HEK293 (cell line): ENCODE results near the gene FAM83D.

Source experiments
- BCL11A ChIP-seq: fragments of 450-650 bp; formaldehyde crosslinking; IDR thresholded peaks from 2 replicates; pipeline ENCODE4 v1.5.1; 2016; ENCODE audit warnings: low read depth, missing biosample characterization, missing genetic modification characterization
- ZBTB20 ChIP-seq: fragments of 450-650 bp; formaldehyde crosslinking; IDR thresholded peaks from 2 replicates; pipeline ENCODE4 v1.5.1; 2016; ENCODE audit warnings: missing biosample characterization, missing genetic modification characterization
- ZNF10 ChIP-seq: fragments of 450-650 bp; formaldehyde crosslinking; IDR thresholded peaks from 2 replicates; pipeline ENCODE4 v1.5.1; 2017; ENCODE audit warnings: missing biosample characterization, missing genetic modification characterization
- ZNF416 ChIP-seq: fragments of 450-650 bp; formaldehyde crosslinking; IDR thresholded peaks from 2 replicates; pipeline ENCODE4 v1.5.1; 2016; ENCODE audit warnings: missing biosample characterization, missing genetic modification characterization
- ZNF510 ChIP-seq: fragments of 450-650 bp; formaldehyde crosslinking; IDR thresholded peaks from 2 replicates; pipeline ENCODE4 v1.5.1; 2018; ENCODE audit warnings: mild to moderate bottlenecking, missing genetic modification characterization, missing biosample characterization; ENCODE audit not compliant: insufficient replicate concordance
- ZNF529 ChIP-seq: fragments of 450-650 bp; formaldehyde crosslinking; IDR thresholded peaks from 2 replicates; pipeline ENCODE4 v1.5.1; 2017; ENCODE audit warnings: missing genetic modification characterization, missing biosample characterization; ENCODE audit not compliant: insufficient replicate concordance
- ZNF830 ChIP-seq: fragments of 450-650 bp; IDR thresholded peaks from 2 replicates; pipeline ENCODE4 v1.5.0; 2018; ENCODE audit warnings: missing biosample characterization, missing genetic modification characterization, low read depth, mild to moderate bottlenecking, moderate library complexity
- TF ChIP-seq, protein P1 (sequence below): fragments of 450-650 bp; formaldehyde crosslinking; IDR thresholded peaks from 2 replicates; pipeline ENCODE4 v1.5.1; 2016; ENCODE audit warnings: missing biosample characterization, missing genetic modification characterization
- TF ChIP-seq, protein P2 (sequence below): fragments of 450-650 bp; formaldehyde crosslinking; IDR thresholded peaks from 2 replicates; pipeline ENCODE4 v1.5.1; 2016; ENCODE audit warnings: missing biosample characterization, missing genetic modification characterization, borderline replicate concordance
- TF ChIP-seq, protein P3 (sequence below): fragments of 450-650 bp; formaldehyde crosslinking; IDR thresholded peaks from 2 replicates; pipeline ENCODE4 v1.5.1; 2016; ENCODE audit warnings: missing biosample characterization, missing genetic modification characterization
- TF ChIP-seq, protein P4 (sequence below): fragments of 450-650 bp; formaldehyde crosslinking; IDR thresholded peaks from 2 replicates; pipeline ENCODE4 v1.5.1; 2016; ENCODE audit warnings: missing biosample characterization, missing genetic modification characterization
- TF ChIP-seq, protein P5 (sequence below): fragments of 450-650 bp; formaldehyde crosslinking; IDR thresholded peaks from 2 replicates; pipeline ENCODE4 v1.5.1; 2016; ENCODE audit warnings: missing biosample characterization, missing genetic modification characterization
- TF ChIP-seq, protein P6 (sequence below): fragments of 450-650 bp; formaldehyde crosslinking; IDR thresholded peaks from 2 replicates; pipeline ENCODE4 v1.5.1; 2016; ENCODE audit warnings: missing biosample characterization, missing genetic modification characterization, low read depth

DNA sequence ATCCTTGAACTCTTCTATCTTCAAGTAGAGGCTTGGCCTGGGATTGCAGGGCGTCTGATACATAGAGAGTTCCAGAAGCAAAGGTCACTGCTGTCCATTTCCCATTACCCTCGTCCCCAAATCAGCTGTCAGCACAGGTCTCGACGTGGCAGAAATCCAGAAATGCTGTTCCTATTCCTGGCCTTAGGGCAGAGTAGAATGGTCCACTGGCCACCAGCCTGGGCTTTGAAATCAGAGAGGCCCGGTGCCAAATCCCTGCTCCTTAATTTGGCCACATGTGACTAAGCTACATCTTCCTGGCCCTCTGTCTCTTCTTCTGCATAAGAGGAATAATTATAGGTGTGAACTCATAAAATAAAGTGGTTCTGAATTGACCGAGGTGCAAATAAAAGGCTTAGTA is 40.9 kb upstream of the FAM83D start:
- TF ChIP-seq, protein P1, sequence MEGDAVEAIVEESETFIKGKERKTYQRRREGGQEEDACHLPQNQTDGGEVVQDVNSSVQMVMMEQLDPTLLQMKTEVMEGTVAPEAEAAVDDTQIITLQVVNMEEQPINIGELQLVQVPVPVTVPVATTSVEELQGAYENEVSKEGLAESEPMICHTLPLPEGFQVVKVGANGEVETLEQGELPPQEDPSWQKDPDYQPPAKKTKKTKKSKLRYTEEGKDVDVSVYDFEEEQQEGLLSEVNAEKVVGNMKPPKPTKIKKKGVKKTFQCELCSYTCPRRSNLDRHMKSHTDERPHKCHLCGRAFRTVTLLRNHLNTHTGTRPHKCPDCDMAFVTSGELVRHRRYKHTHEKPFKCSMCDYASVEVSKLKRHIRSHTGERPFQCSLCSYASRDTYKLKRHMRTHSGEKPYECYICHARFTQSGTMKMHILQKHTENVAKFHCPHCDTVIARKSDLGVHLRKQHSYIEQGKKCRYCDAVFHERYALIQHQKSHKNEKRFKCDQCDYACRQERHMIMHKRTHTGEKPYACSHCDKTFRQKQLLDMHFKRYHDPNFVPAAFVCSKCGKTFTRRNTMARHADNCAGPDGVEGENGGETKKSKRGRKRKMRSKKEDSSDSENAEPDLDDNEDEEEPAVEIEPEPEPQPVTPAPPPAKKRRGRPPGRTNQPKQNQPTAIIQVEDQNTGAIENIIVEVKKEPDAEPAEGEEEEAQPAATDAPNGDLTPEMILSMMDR = no peak
- TF ChIP-seq, protein P2, sequence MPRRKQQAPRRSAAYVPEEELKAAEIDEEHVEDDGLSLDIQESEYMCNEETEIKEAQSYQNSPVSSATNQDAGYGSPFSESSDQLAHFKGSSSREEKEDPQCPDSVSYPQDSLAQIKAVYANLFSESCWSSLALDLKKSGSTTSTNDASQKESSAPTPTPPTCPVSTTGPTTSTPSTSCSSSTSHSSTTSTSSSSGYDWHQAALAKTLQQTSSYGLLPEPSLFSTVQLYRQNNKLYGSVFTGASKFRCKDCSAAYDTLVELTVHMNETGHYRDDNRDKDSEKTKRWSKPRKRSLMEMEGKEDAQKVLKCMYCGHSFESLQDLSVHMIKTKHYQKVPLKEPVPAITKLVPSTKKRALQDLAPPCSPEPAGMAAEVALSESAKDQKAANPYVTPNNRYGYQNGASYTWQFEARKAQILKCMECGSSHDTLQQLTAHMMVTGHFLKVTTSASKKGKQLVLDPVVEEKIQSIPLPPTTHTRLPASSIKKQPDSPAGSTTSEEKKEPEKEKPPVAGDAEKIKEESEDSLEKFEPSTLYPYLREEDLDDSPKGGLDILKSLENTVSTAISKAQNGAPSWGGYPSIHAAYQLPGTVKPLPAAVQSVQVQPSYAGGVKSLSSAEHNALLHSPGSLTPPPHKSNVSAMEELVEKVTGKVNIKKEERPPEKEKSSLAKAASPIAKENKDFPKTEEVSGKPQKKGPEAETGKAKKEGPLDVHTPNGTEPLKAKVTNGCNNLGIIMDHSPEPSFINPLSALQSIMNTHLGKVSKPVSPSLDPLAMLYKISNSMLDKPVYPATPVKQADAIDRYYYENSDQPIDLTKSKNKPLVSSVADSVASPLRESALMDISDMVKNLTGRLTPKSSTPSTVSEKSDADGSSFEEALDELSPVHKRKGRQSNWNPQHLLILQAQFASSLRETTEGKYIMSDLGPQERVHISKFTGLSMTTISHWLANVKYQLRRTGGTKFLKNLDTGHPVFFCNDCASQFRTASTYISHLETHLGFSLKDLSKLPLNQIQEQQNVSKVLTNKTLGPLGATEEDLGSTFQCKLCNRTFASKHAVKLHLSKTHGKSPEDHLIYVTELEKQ = no peak
- TF ChIP-seq, protein P3, sequence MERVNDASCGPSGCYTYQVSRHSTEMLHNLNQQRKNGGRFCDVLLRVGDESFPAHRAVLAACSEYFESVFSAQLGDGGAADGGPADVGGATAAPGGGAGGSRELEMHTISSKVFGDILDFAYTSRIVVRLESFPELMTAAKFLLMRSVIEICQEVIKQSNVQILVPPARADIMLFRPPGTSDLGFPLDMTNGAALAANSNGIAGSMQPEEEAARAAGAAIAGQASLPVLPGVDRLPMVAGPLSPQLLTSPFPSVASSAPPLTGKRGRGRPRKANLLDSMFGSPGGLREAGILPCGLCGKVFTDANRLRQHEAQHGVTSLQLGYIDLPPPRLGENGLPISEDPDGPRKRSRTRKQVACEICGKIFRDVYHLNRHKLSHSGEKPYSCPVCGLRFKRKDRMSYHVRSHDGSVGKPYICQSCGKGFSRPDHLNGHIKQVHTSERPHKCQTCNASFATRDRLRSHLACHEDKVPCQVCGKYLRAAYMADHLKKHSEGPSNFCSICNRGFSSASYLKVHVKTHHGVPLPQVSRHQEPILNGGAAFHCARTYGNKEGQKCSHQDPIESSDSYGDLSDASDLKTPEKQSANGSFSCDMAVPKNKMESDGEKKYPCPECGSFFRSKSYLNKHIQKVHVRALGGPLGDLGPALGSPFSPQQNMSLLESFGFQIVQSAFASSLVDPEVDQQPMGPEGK (tag by site-specific recombination) = no peak
- TF ChIP-seq, protein P4, sequence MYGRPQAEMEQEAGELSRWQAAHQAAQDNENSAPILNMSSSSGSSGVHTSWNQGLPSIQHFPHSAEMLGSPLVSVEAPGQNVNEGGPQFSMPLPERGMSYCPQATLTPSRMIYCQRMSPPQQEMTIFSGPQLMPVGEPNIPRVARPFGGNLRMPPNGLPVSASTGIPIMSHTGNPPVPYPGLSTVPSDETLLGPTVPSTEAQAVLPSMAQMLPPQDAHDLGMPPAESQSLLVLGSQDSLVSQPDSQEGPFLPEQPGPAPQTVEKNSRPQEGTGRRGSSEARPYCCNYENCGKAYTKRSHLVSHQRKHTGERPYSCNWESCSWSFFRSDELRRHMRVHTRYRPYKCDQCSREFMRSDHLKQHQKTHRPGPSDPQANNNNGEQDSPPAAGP (tag by site-specific recombination) = no peak
- TF ChIP-seq, protein P5, sequence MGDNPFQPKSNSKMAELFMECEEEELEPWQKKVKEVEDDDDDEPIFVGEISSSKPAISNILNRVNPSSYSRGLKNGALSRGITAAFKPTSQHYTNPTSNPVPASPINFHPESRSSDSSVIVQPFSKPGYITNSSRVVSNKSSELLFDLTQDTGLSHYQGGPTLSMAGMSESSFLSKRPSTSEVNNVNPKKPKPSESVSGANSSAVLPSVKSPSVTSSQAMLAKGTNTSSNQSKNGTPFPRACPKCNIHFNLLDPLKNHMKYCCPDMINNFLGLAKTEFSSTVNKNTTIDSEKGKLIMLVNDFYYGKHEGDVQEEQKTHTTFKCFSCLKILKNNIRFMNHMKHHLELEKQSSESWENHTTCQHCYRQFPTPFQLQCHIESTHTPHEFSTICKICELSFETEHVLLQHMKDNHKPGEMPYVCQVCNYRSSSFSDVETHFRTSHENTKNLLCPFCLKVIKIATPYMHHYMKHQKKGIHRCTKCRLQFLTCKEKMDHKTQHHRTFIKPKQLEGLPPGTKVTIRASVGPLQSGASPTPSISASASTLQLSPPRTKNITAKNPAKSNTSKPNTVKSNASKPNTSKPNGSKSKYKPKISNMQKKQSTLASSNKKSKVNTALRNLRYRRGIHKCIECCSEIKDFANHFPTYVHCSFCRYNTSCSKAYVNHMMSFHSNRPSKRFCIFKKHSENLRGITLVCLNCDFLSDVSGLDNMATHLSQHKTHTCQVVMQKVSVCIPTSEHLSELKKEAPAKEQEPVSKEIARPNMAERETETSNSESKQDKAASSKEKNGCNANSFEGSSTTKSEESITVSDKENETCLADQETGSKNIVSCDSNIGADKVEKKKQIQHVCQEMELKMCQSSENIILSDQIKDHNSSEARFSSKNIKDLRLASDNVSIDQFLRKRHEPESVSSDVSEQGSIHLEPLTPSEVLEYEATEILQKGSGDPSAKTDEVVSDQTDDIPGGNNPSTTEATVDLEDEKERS (tag by site-specific recombination) = no peak
- TF ChIP-seq ZNF529 (tag by site-specific recombination) (no peak), ZNF830 (tag by site-specific recombination) (no peak), ZNF10 (tag by site-specific recombination) (no peak), ZNF416 (no peak), ZNF510 (tag by site-specific recombination) (no peak), ZBTB20 (tag by site-specific recombination) (no peak), BCL11A (tag by site-specific recombination) (no peak)
- TF ChIP-seq, protein P6, sequence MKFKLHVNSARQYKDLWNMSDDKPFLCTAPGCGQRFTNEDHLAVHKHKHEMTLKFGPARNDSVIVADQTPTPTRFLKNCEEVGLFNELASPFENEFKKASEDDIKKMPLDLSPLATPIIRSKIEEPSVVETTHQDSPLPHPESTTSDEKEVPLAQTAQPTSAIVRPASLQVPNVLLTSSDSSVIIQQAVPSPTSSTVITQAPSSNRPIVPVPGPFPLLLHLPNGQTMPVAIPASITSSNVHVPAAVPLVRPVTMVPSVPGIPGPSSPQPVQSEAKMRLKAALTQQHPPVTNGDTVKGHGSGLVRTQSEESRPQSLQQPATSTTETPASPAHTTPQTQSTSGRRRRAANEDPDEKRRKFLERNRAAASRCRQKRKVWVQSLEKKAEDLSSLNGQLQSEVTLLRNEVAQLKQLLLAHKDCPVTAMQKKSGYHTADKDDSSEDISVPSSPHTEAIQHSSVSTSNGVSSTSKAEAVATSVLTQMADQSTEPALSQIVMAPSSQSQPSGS = no peak
